Activated CD4-positive, alpha-beta memory T cell treated with anti-CD3 and anti-CD28 coated beads for 36 hours (primary cell): Measurements from ENCODE around the gene PTPRN2. TPM values are rescaled to one million over a fixed set of nuclear protein-coding genes. Genes with fewer than 3 reads are reported as not detected.

Source experiments
- CTCF ChIA-PET: fragments of 350-600 bp; sonication (Branson Sonifier 250); formaldehyde crosslinking; loops from one replicate; lab custom pipeline; 2021; ENCODE audit warnings: antibody characterized with exemption, inconsistent platforms; lab: Charles Lee
- POLR2A ChIA-PET: fragments of 350-600 bp; sonication (Branson Sonifier 250); formaldehyde crosslinking; loops from one replicate; lab custom pipeline; 2021; ENCODE audit warnings: antibody characterized with exemption; lab: Charles Lee
- DNase-seq: peaks from one replicate; pipeline ENCODE4 v3.0.0-alpha.2; 2020
- H3K27ac Mint-ChIP-seq: one replicate; pipeline ENCODE4 v1.8.0; 2021; ENCODE audit warnings: mixed read lengths
- H3K27me3 Mint-ChIP-seq: one replicate; pipeline ENCODE4 v1.8.0; 2021; ENCODE audit warnings: mixed read lengths
- H3K36me3 Mint-ChIP-seq: one replicate; pipeline ENCODE4 v1.8.0; 2021; ENCODE audit warnings: mixed read lengths
- H3K4me1 Mint-ChIP-seq: one replicate; pipeline ENCODE4 v1.8.0; 2021; ENCODE audit warnings: low read depth, mixed read lengths
- H3K4me3 Mint-ChIP-seq: one replicate; pipeline ENCODE4 v1.8.0; 2021; ENCODE audit warnings: mild to moderate bottlenecking, mixed read lengths
- H3K9me3 Mint-ChIP-seq: one replicate; pipeline ENCODE4 v1.8.0; 2021; ENCODE audit warnings: mixed read lengths
- intact Hi-C: fragments of 100-400 bp; cut with micrococcal nuclease; formaldehyde crosslinking; loops from one replicate; pipeline ENCODE4 v1.15.1; 2023
- total RNA-seq, 2 experiments: library from RNA; stranded (reverse); gene quantifications; one replicate each; pipeline ENCODE4 v1.2.3, GENCODE V29; 2021

PTPRN2 gene
- total RNA-seq, 2 experiments from 2014 or later: 0.51 to 0.64 TPM

DNA sequence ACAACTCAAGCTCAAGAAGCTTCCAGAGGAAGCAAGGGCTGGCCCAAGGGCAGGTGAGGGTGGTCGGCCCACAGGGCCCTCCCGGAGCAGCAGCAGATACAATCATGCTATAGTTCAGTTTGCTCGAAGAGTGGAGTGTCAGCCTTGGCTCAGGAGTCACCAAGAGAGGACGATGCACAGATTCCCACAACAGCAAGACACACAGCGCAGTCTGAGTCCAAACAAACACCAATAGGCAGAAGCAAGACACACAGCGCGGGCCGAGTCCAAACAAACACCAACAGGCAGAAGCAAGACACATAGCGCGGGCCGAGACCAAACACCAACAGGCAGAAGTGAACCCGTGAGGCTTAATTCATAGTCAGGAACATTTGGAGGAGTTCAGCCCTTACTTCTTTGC is 138.4 kb downstream of the PTPRN2 start:
- ChIA-PET CTCF (no interaction called here), POLR2A (no interaction called here)
- intact Hi-C loops: no loop called here
- Mint-ChIP-seq H3K27ac (no peak overlapping the region), H3K4me1 (no peaks in the 10 kb centered on the region), H3K9me3 (no peaks in the 10 kb centered on the region), H3K4me3 (no peak overlapping the region), H3K36me3 (no peaks in the 10 kb centered on the region), H3K27me3 (no peaks in the 10 kb centered on the region)
- no peak for DNase-seq

DNA sequence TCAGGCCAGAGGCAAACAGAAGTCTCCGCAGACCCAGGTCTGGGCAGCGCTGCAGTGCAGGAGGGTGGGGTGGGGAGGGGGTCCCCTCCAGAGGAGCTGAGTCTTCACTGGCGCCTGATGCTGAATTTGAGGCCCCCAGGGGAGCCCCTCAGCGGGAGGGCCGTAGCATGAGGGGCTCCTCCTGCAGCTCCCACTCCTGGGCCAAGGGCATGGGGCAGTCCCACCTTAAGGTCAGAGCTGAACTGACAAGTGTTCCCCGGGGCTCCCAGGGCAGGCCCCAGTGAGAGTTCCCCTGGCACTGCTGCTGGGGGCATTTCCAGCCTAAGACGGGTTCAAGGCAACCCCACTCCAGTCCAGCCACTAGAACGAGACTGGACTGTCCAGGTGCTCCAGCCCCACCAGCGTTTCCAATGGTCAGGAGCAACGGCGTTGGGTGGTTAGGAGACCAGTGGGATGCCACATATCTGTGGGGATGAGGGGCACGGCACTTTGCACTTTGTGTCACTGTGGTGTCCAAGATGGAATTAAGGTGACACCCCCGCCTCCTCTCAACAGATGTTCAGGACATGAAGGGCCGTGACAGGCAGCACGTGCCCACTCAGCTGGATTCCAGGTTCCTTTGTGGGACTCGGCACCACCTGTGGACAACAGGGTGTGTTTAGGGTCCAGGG is 139.1 kb downstream of the PTPRN2 start:
- Mint-ChIP-seq H3K4me1 (no peaks in the 10 kb centered on the region), H3K4me3 (no peak overlapping the region), H3K36me3 (no peaks in the 10 kb centered on the region), H3K9me3 (no peaks in the 10 kb centered on the region), H3K27me3 (no peaks in the 10 kb centered on the region), H3K27ac (no peak overlapping the region)
- ChIA-PET POLR2A (no interaction called here), CTCF (no interaction called here)
- intact Hi-C loops: no loop called here
- DNase-seq: no peak

DNA sequence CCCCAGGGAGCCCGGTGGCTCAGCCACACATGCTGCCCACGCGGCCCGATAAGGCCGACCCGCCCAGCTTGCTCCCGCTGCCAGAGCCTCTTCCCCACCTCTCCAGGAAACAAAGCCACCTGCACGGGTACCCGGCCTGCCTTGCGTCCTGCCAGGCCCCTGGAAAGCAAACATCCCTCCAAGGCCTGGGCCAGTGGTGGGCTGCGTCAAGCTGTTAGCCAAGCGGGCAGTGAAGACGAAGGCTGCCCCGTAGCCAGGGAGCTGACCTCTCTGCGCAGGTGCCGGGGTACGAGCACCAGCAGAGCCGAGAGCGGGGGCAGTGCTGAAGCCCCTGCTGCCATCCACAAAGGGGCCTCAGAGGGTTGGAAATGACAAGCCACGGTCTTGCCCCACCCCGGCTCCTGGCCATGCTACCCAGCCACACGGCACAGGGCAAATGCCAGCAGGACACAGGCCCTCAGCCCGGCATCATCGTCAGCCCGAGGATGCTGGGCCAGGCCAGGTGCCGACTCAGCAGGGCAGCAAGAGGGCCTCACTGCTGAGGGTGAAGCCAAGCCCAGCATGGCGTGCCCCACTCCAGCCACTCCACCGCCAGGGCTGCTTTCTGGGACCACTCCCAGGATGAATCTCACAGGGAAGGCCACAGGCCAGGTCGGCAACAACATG is 140.0 kb downstream of the PTPRN2 start:
- Mint-ChIP-seq H3K27ac (no peak overlapping the region), H3K36me3 (no peaks in the 10 kb centered on the region), H3K27me3 (no peaks in the 10 kb centered on the region), H3K4me3 (no peak overlapping the region), H3K9me3 (no peaks in the 10 kb centered on the region), H3K4me1 (no peaks in the 10 kb centered on the region)
- intact Hi-C loops: no loop called here
- CTCF ChIA-PET: no interaction called here
- POLR2A ChIA-PET: no interaction called here
- no peak for DNase-seq

DNA sequence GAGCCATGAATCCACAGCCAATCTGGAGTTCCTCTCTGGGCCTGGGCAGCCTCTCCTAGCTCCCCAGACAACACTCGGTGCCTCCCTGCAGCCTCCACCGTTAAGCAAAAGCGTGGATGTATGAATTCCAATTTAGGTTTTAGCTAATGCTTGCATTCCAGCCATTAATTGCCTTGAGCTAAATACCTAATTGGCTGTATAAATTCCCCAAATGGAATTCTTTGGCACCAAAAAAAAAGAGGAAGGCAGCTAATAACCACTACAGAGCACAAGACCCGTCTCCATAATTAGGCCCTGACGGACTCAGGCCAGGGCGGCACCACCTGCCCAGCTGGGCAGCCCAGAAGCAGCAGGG is 140.5 kb downstream of the PTPRN2 start:
- CTCF ChIA-PET: no interaction called here
- intact Hi-C loops: no loop called here
- Mint-ChIP-seq H3K4me3 (no peak overlapping the region), H3K27ac (no peak overlapping the region), H3K27me3 (no peaks in the 10 kb centered on the region), H3K36me3 (no peaks in the 10 kb centered on the region), H3K4me1 (no peaks in the 10 kb centered on the region), H3K9me3 (no peaks in the 10 kb centered on the region)
- DNase-seq: no peak
- POLR2A ChIA-PET: no interaction called here

DNA sequence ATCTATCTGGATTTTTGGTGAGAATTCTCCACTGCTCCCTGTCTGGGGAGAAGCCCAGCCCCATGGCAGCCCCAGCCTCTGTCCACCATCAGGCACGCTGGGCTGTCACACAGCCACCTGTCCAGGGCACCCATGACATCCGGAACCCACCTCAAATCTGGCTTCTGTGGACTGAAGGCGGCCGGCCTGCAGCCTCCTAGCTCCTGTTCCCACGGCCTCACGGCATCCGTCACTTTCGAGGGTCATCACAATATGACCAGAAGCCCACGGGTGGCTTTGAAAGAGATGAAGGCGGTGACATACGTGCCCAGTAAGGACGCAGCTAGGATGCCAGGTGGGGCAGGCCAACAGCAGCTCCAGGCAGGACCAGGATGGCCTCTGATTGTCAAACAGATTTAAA is 140.9 kb downstream of the PTPRN2 start:
- H3K27ac Mint-ChIP-seq: no peak overlapping the region
- H3K4me1 Mint-ChIP-seq: no peaks in the 10 kb centered on the region
- H3K4me3 Mint-ChIP-seq: no peak overlapping the region
- H3K9me3 Mint-ChIP-seq: peaks cover 2% of the 10 kb centered on the region
- H3K36me3 Mint-ChIP-seq: no peaks in the 10 kb centered on the region
- intact Hi-C loops: no loop called here
- no peaks in the 10 kb centered on the region for H3K27me3 Mint-ChIP-seq
- ChIA-PET POLR2A (no interaction called here), CTCF (no interaction called here)
- no peak for DNase-seq

DNA sequence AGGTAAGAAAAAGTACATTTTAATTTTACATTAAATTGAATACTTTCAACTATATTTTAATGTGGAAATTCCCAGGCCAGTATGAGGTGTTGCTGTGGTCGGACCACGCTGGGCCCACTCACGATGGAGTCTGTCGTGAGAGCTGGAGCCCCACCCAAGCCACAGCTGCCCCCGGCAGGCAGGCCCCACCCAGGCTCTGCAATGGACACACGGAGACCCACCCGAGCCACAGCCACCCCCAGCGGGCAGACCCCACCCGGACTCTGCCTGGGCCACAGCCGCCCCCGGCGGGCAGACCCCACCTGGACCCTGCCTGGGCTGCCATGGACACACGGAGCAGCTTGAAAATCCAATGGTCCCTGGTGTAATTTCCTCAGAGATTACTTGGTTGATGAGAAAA is 141.3 kb downstream of the PTPRN2 start:
- Mint-ChIP-seq H3K4me3 (no peak overlapping the region), H3K27me3 (no peaks in the 10 kb centered on the region), H3K27ac (no peak overlapping the region), H3K4me1 (no peaks in the 10 kb centered on the region), H3K9me3 (peaks cover 2% of the 10 kb centered on the region), H3K36me3 (no peaks in the 10 kb centered on the region)
- no peak for DNase-seq
- CTCF ChIA-PET: no interaction called here
- POLR2A ChIA-PET: no interaction called here
- intact Hi-C loops: no loop called here

DNA sequence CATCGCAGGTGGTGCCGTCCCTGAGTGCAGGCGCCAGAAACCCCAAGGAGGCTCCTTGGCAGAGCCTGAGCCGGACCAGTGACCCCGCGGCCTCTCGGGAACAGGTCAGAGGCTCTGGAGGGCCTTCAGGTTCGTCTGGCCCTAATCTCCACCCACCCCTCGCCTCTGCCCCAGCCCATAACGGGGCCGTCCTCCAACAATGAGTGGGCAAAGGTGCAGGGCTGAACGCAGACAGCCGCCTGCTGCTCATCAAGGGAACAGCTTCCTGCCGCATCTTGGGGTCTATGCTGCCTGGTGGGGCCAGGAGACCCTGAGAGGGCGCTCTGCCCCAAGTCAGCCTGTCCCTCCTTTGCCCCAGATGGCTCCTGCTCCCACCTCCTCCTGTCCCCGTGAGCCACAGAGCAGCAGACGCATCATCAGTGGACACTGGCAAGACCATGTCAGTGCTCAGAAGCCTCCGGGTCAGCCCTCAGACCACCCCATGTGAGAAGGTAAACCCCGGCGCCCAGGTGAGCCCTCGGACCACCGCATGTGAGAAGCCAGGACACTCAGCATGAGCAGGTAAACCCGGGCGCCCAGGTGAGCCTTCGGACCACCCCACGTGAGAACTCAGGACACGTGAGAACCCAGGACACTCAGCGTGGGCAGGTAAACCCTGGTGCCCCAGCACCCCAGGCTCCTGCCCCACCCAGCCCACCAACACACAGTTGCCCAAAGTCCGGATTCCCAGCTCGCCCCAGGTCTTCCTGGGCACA is 142.0 kb downstream of the PTPRN2 start:
- H3K36me3 Mint-ChIP-seq: no peaks in the 10 kb centered on the region
- no peaks in the 10 kb centered on the region for H3K4me1 Mint-ChIP-seq
- no peak for DNase-seq
- CTCF ChIA-PET: no interaction called here
- POLR2A ChIA-PET: no interaction called here
- peaks cover 2% of the 10 kb centered on the region for H3K9me3 Mint-ChIP-seq
- no peak overlapping the region for H3K4me3 Mint-ChIP-seq
- intact Hi-C loops: no loop called here
- no peaks in the 10 kb centered on the region for H3K27me3 Mint-ChIP-seq
- H3K27ac Mint-ChIP-seq: no peak overlapping the region

DNA sequence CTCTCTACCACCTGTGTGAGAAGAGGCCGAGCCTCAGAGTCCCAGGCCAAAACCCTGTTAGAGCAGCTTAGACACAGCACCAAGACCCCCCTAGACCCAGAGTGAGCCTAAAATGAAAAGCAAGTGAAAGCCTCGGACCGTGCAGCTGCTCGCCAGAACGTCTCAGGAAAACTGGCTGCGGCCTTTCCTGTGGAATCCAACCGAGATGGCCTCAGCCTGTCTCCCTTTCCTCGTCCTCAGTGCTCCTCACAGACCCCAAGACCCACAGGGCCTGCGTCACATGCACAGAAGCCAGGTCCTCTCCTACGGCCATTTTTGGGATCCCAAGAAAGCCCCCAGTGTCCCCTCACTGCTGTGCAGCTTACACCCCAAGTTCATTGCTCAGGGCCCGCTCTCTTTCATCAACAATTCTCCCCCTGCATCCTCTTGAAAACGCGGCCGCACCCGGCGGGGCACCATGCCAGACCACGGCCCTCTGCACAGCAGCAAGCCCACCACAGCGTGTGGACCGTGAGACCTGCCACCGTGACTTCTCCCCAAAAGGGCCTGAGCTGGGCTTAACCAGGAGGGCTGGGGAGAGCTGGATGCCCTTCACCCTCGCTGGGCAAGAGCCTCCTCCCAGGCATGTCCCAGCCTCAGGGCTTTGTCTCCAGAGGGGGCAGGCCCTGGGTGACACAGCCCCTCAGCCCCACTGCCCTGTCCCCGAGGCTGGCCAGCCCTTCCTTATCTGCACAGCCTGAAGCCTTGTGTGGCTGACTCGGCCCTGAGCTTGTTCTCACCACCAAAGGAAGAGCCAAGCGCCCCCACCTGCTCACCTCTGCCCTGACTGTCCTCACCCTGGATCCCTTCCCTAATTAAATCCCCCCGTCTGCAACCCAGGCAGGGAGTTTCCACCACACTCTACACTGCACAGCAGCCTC is 142.9 kb downstream of the PTPRN2 start:
- intact Hi-C loops: no loop called here

DNA sequence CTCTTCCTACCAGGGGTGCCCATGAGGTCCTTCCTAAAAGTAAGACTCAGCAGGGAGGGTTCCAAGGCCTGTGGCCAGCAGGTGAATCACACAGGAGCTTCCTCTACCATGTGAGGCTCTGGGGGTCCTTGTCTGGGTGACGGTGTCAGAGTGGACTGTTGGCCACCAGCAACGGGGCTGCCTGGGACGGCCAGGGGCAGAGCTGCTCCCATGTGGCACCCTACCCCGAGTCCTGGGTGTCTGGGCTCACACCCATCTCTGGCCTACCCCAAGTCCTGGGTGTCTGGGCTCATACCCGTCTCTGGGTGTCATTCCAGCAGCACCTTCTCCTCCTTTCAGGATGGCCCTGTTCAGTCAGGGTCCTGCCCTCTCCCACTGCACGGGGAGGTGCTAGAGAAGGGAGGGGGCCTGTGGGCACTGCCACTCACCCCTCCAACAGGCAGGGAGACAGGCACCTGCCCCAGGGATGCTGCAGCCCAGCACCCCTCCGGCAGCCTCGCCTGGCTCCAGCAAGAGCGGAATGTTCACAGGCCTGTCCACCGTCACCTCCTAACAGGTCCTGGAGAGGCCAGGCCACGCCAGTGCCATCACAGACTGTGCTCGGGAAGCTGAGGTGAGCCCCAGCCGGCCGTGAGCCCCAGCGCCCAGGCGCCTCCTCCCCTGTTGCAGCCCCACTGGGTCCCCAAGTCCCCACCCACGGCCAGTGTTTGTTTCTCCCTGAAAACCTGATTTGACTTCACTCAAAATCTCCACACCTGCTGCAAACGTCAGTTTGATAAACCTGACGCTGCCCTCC is 143.7 kb downstream of the PTPRN2 start:
- no peak for DNase-seq
- no peak overlapping the region for H3K27ac Mint-ChIP-seq
- ChIA-PET POLR2A (no interaction called here), CTCF (no interaction called here)
- H3K36me3 Mint-ChIP-seq: no peaks in the 10 kb centered on the region
- peaks cover 2% of the 10 kb centered on the region for H3K9me3 Mint-ChIP-seq
- no peak overlapping the region for H3K4me3 Mint-ChIP-seq
- intact Hi-C loops: no loop called here
- peaks cover 1% of the 10 kb centered on the region for H3K27me3 Mint-ChIP-seq
- H3K4me1 Mint-ChIP-seq: no peaks in the 10 kb centered on the region

More for the DNA sequence above, 142.9 kb downstream of the PTPRN2 start:
- Mint-ChIP-seq H3K4me3 (no peak overlapping the region), H3K36me3 (no peaks in the 10 kb centered on the region), H3K4me1 (no peaks in the 10 kb centered on the region), H3K27me3 (no peaks in the 10 kb centered on the region), H3K27ac (no peak overlapping the region), H3K9me3 (peaks cover 2% of the 10 kb centered on the region)
- POLR2A ChIA-PET: no interaction called here
- DNase-seq: no peak
- CTCF ChIA-PET: no interaction called here

DNA sequence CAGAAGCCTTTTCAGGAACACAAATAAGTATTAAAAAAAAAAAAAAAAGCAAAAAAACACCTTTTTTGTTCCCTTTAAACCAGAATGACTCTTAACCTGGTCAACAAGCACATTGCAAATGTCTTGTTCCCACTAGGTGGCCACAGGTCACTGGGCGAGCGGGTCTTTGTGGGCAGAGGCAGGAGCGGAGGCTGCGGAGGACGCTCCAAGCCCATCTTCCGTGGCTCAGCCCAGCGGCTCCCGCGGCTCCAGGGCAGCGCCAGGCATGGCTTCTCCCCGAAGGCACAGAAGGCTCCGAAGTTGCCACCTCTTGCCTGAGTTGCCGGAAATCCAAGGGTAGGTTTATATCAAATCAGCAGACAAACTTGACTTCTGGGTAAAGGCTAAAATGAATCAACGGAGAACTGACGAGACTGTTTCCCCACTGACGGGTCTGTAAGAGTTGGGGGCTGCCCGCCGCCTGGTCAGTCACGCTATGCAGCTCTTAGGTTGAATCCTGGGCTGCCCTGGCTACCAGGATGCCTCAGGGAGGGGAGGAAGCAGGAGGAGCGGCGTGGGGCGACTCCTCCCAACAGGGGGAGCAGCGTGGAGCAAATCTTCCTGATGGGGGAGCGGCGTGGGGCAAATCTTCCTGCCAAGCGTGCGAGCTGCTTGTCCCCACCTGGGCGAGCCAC is 144.5 kb downstream of the PTPRN2 start:
- ChIA-PET POLR2A (no interaction called here), CTCF (no interaction called here)
- Mint-ChIP-seq H3K4me1 (no peaks in the 10 kb centered on the region), H3K36me3 (no peaks in the 10 kb centered on the region), H3K4me3 (no peak overlapping the region), H3K27ac (no peak overlapping the region), H3K9me3 (peaks cover 2% of the 10 kb centered on the region), H3K27me3 (peaks cover 5% of the 10 kb centered on the region)
- intact Hi-C loops: no loop called here
- no peak for DNase-seq

DNA sequence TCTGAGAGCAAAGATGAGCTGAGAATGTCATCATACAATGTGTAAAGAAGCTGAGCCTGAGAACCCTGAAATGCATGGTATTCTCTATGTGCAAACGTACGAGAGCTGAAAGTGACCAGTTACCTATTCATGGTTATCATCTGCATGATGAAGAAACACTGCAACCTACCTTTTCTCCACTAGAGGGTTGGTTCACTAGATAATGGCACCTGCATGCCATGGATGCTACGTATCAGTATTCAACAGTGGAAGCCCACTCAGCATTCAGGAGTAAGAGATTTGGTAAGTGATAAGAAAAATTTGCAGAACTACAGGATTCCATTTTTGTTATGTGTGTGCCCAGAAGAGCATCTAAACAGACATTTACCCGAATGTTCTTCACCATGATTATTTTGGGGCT is 145.4 kb downstream of the PTPRN2 start:
- Mint-ChIP-seq H3K4me1 (no peaks in the 10 kb centered on the region), H3K27me3 (peaks cover 5% of the 10 kb centered on the region), H3K27ac (no peak overlapping the region), H3K4me3 (no peak overlapping the region), H3K9me3 (peaks cover 2% of the 10 kb centered on the region), H3K36me3 (no peaks in the 10 kb centered on the region)
- DNase-seq: no peak
- ChIA-PET CTCF (no interaction called here), POLR2A (no interaction called here)
- intact Hi-C loops: no loop called here
